ENCODE measurements around the gene FHOD3. TPM values are rescaled to one million over a fixed set of nuclear protein-coding genes. Genes with fewer than 3 reads are reported as not detected.

Gene FHOD3
- total RNA-seq, 4 donors from 2014 or later: 0.26 to 13.8 (median 4.9) TPM; not detected in 1

GRCh38 chr18:36559149-36559857, 261.8 kb downstream of the FHOD3 start:
- no peaks in the 10 kb centered on the region for H3K27me3 ChIP-seq
- no peaks in the 10 kb centered on the region for H3K9me3 ChIP-seq
- H3K36me3 ChIP-seq: no peaks in the 10 kb centered on the region
- TF ChIP-seq CTCF (IDR thresholded peaks at IDR 0.05): no peak
- TF ChIP-seq POLR2A (IDR thresholded peaks at IDR 0.05): no peak
- H3K4me3 ChIP-seq: no peak overlapping the region
- intact Hi-C loops (cut with DNase I; ENCODE audit: low total_unique reads): no loop called here
- no peak overlapping the region for H3K27ac ChIP-seq
- no peaks in the 10 kb centered on the region for H3K4me1 ChIP-seq
- DNase-seq: no peak

GRCh38 chr18:36560187-36560586, 262.7 kb downstream of the FHOD3 start:
- Histone ChIP-seq H3K27me3 (no peaks in the 10 kb centered on the region), H3K27ac (no peak overlapping the region), H3K36me3 (no peaks in the 10 kb centered on the region), H3K4me1 (no peaks in the 10 kb centered on the region), H3K9me3 (no peaks in the 10 kb centered on the region), H3K4me3 (no peak overlapping the region)
- intact Hi-C loops (cut with DNase I; ENCODE audit: low total_unique reads): no loop called here
- DNase-seq: no peak
- TF ChIP-seq POLR2A (IDR thresholded peaks at IDR 0.05) (no peak), CTCF (IDR thresholded peaks at IDR 0.05) (no peak)

- no peak overlapping the region for H3K4me3 ChIP-seq
- TF ChIP-seq CTCF (IDR thresholded peaks at IDR 0.05) (no peak), POLR2A (IDR thresholded peaks at IDR 0.05) (no peak)
- H3K4me1 ChIP-seq: no peaks in the 10 kb centered on the region
These were observed 263.5 kb downstream of the FHOD3 start for GRCh38 chr18:36561046-36561445.

GRCh38 chr18:36564841-36565240, 267.3 kb downstream of the FHOD3 start:
- Histone ChIP-seq H3K4me3 (no peak overlapping the region), H3K27me3 (no peaks in the 10 kb centered on the region), H3K27ac (no peak overlapping the region), H3K4me1 (no peaks in the 10 kb centered on the region), H3K36me3 (no peaks in the 10 kb centered on the region), H3K9me3 (no peaks in the 10 kb centered on the region)
- no peak for DNase-seq
- intact Hi-C loops (cut with DNase I; ENCODE audit: low total_unique reads): no loop called here
- TF ChIP-seq CTCF (IDR thresholded peaks at IDR 0.05): no peak

More at GRCh38 chr18:36561046-36561445, 263.5 kb downstream of the FHOD3 start:
- H3K36me3 ChIP-seq: no peaks in the 10 kb centered on the region
- H3K27ac ChIP-seq: no peak overlapping the region
- no peaks in the 10 kb centered on the region for H3K27me3 ChIP-seq
- intact Hi-C loops (cut with DNase I; ENCODE audit: low total_unique reads): no loop called here
- DNase-seq: no peak
- H3K9me3 ChIP-seq: no peaks in the 10 kb centered on the region

- intact Hi-C loops (cut with DNase I; ENCODE audit: low total_unique reads): no loop called here
- Histone ChIP-seq H3K27me3 (no peaks in the 10 kb centered on the region), H3K4me1 (no peaks in the 10 kb centered on the region), H3K36me3 (no peaks in the 10 kb centered on the region), H3K4me3 (no peak overlapping the region), H3K27ac (no peak overlapping the region), H3K9me3 (no peaks in the 10 kb centered on the region)
- TF ChIP-seq CTCF (IDR thresholded peaks at IDR 0.05): no peak
- TF ChIP-seq POLR2A (IDR thresholded peaks at IDR 0.05): no peak
- no peak for DNase-seq
These were observed 270.3 kb downstream of the FHOD3 start for GRCh38 chr18:36567800-36568199.

Data from uterus (tissue), 4 donors.